Measurements from ENCODE around the gene GAS2L1.

GAS2L1 gene

GRCh38 chr22:29352778-29353177, 46.3 kb downstream of the GAS2L1 start:
- TF ChIP-seq CTCF (IDR thresholded peaks at IDR 0.05): no peak

GRCh38 chr22:29353286-29353685, 46.8 kb downstream of the GAS2L1 start:
- TF ChIP-seq CTCF (IDR thresholded peaks at IDR 0.05): no peak

GRCh38 chr22:29353860-29354259, 47.4 kb downstream of the GAS2L1 start:
- no peak for TF ChIP-seq CTCF (IDR thresholded peaks at IDR 0.05)

GRCh38 chr22:29359469-29359868, 53.0 kb downstream of the GAS2L1 start:
- peak; percentile 53; the same call in 1 of the 2 replicates for TF ChIP-seq CTCF (IDR thresholded peaks at IDR 0.05)
